SK-N-SH (cell line): ENCODE data around the gene CACNA1A. TPM values are rescaled to one million over a fixed set of nuclear protein-coding genes. Genes with fewer than 3 reads are reported as not detected.

Experiments used
- CTCF ChIA-PET: fragments of 300-600, 350-600 bp; formaldehyde crosslinking; extraction: SDS; loops from one replicate; lab custom pipeline; 2021; lab: Yijun Ruan, JAX
- POLR2A ChIA-PET: fragments of 350-600 bp; sonication (Branson Sonifier 250); formaldehyde crosslinking; extraction: SDS; loops from one replicate; lab custom pipeline; 2020; ENCODE audit warnings: antibody characterized with exemption, inconsistent platforms; lab: Yijun Ruan, JAX
- DNase-seq: peaks from one replicate; pipeline ENCODE4 v3.0.0; 2012
- H2AFZ ChIP-seq: fragments of 200-600 bp; sonication (generic); 2 replicates; pipeline ENCODE4 v1.8.1; 2016; ENCODE audit warnings: antibody characterized with exemption, mild to moderate bottlenecking, low read depth
- H3F3A ChIP-seq: fragments of 200-600 bp; sonication (generic); replicated peaks from 2 replicates; pipeline ENCODE3; 2016; ENCODE audit warnings: antibody characterized with exemption, mild to moderate bottlenecking; ENCODE audit not compliant: insufficient read depth
- H3K27ac ChIP-seq, 2 experiments: fragments of 200-500 bp in 1 of 2; fragments of 200-600 bp in 1 of 2; sonication (Bioruptor generic) in 1 of 2; sonication (generic), shearing (Covaris generic) in 1 of 2; 2 replicates each; pipeline versions ENCODE4 v1.5.1 to v1.6.1; 2014 to 2016; ENCODE audit warnings: low read depth in 2 of 2, inconsistent platforms in 1 of 2, low read length in 1 of 2, mild to moderate bottlenecking in 1 of 2, mixed read lengths in 1 of 2
- H3K27me3 ChIP-seq: fragments of 200-600 bp; sonication (generic), shearing (Covaris generic); 2 replicates; pipeline ENCODE4 v1.6.1; 2016; ENCODE audit warnings: mixed run types; ENCODE audit not compliant: insufficient read depth
- H3K36me3 ChIP-seq, 2 experiments: fragments of 200-500 bp in 1 of 2; fragments of 200-600 bp in 1 of 2; sonication (Bioruptor generic) in 1 of 2; sonication (generic) in 1 of 2; replicated peaks in 1 of 2; 2 replicates each; pipeline versions ENCODE3 to v1.5.1; 2014 to 2016; ENCODE audit warnings: low read length in 1 of 2, mild to moderate bottlenecking in 1 of 2; ENCODE audit not compliant: insufficient read depth in 2 of 2, control insufficient read depth in 1 of 2
- H3K4me1 ChIP-seq, 2 experiments: fragments of 200-500 bp in 1 of 2; fragments of 200-600 bp in 1 of 2; sonication (Bioruptor generic) in 1 of 2; sonication (generic), shearing (Covaris generic) in 1 of 2; 2 replicates each; pipeline versions ENCODE4 v1.5.1 to v1.6.1; 2014 to 2016; ENCODE audit warnings: low read depth in 1 of 2, low read length in 1 of 2, mixed run types in 1 of 2; ENCODE audit not compliant: insufficient read depth in 2 of 2, control insufficient read depth in 1 of 2
- H3K4me2 ChIP-seq: fragments of 200-600 bp; sonication (generic), shearing (Covaris generic); 2 replicates; pipeline ENCODE4 v1.6.1; 2017; ENCODE audit warnings: mixed run types
- H3K4me3 ChIP-seq, 2 experiments: fragments of 200-500 bp in 1 of 2; fragments of 200-600 bp in 1 of 2; sonication (Bioruptor generic) in 1 of 2; sonication (generic), shearing (Covaris generic) in 1 of 2; 2 replicates each; pipeline versions ENCODE4 v1.5.1 to v1.8.1; 2014 to 2016; ENCODE audit warnings: low read depth in 2 of 2, inconsistent platforms in 1 of 2, low read length in 1 of 2, mild to moderate bottlenecking in 1 of 2, mixed read lengths in 1 of 2, moderate library complexity in 1 of 2
- H3K79me2 ChIP-seq: fragments of 200-600 bp; sonication (generic); 2 replicates; pipeline ENCODE4 v1.8.1; 2017; ENCODE audit warnings: mild to moderate bottlenecking; ENCODE audit not compliant: insufficient read depth
- H3K9ac ChIP-seq: fragments of 200-600 bp; sonication (generic); 2 replicates; pipeline ENCODE4 v1.6.1; 2017; ENCODE audit warnings: mixed run types
- H3K9me2 ChIP-seq: fragments of 200-600 bp; sonication (generic); 2 replicates; pipeline ENCODE4 v1.6.1; 2017; ENCODE audit warnings: mixed run types
- H3K9me3 ChIP-seq: fragments of 200-600 bp; sonication (generic); 2 replicates; pipeline ENCODE4 v1.6.1; 2017; ENCODE audit warnings: mixed run types, mild to moderate bottlenecking, moderate library complexity
- H4K20me1 ChIP-seq: fragments of 200-600 bp; sonication (generic); 2 replicates; pipeline ENCODE4 v1.6.1; 2017; ENCODE audit warnings: mild to moderate bottlenecking, mixed run types; ENCODE audit not compliant: insufficient read depth
- EP300 ChIP-seq, 2 experiments: IDR thresholded peaks; 2 replicates each; pipeline versions ENCODE4 v1.4.0 to v1.6.1; 2012; ENCODE audit warnings: borderline replicate concordance in 1 of 2, low read depth in 1 of 2, low read length in 1 of 2
- FOSL2 ChIP-seq: IDR thresholded peaks from 2 replicates; pipeline ENCODE4 v1.4.0; 2012; ENCODE audit warnings: low read depth, mild to moderate bottlenecking, moderate library complexity, borderline replicate concordance
- FOXM1 ChIP-seq: IDR thresholded peaks from 2 replicates; pipeline ENCODE4 v1.4.0; 2012; ENCODE audit warnings: low read depth, mild to moderate bottlenecking
- IRF3 ChIP-seq: fragments of 150-350 bp; IDR thresholded peaks from 2 replicates; pipeline ENCODE4 v1.6.1; 2016; ENCODE audit warnings: mild to moderate bottlenecking, low read depth, low read length
- JUND ChIP-seq: IDR thresholded peaks from 2 replicates; pipeline ENCODE4 v1.4.0; 2012
- MAX ChIP-seq: IDR thresholded peaks from 2 replicates; pipeline ENCODE4 v1.4.0; 2012; ENCODE audit warnings: low read depth
- MXI1 ChIP-seq: IDR thresholded peaks from 2 replicates; pipeline ENCODE4 v1.6.1; 2012; ENCODE audit warnings: mild to moderate bottlenecking, low read depth, low read length, improper control_type of control experiment
- PBX3 ChIP-seq: IDR thresholded peaks from 2 replicates; pipeline ENCODE4; 2012
- POLR2AphosphoS5 ChIP-seq: IDR thresholded peaks from 2 replicates; pipeline ENCODE4 v1.6.1; 2012; ENCODE audit warnings: low read depth, low read length
- RAD21 ChIP-seq: IDR thresholded peaks from 2 replicates; pipeline ENCODE4 v1.6.1; 2012; ENCODE audit warnings: mild to moderate bottlenecking, low read length
- RCOR1 ChIP-seq: fragments of 150-350 bp; IDR thresholded peaks from 2 replicates; pipeline ENCODE4 v1.6.1; 2017; ENCODE audit warnings: antibody characterized with exemption, low read length
- REST ChIP-seq: IDR thresholded peaks from 2 replicates; pipeline ENCODE4 v1.6.1; 2012; ENCODE audit warnings: mild to moderate bottlenecking, low read depth, low read length, moderate library complexity
- RFX5 ChIP-seq: IDR thresholded peaks from 2 replicates; pipeline ENCODE4 v1.6.1; 2012; ENCODE audit warnings: mild to moderate bottlenecking, improper control_type of control experiment, low read length
- SMC3 ChIP-seq: IDR thresholded peaks from 2 replicates; pipeline ENCODE4 v1.6.1; 2012; ENCODE audit warnings: low read depth, low read length, improper control_type of control experiment
- TAF1 ChIP-seq: IDR thresholded peaks from 2 replicates; pipeline ENCODE4 v1.6.1; 2012; ENCODE audit warnings: low read depth, mild to moderate bottlenecking, low read length, moderate library complexity, borderline replicate concordance
- TCF12 ChIP-seq: IDR thresholded peaks from 2 replicates; pipeline ENCODE4 v1.4.0; 2012
- USF1 ChIP-seq: IDR thresholded peaks from 2 replicates; pipeline ENCODE4 v1.4.0; 2012; ENCODE audit warnings: low read depth, borderline replicate concordance
- YY1 ChIP-seq: IDR thresholded peaks from 2 replicates; pipeline ENCODE4 v1.4.0; 2012; ENCODE audit warnings: low read depth, mild to moderate bottlenecking
- ZBTB33 ChIP-seq: IDR thresholded peaks from 2 replicates; pipeline ENCODE4 v1.4.0; 2012; ENCODE audit warnings: low read depth, borderline replicate concordance
- WGBS: methylation state at CpG from one replicate; pipeline ENCODE4 v1.1.6; 2017; ENCODE audit warnings: low lambda C conversion rate; 5-methylcytosine and 5-hydroxymethylcytosine counted together
- polyA plus RNA-seq, 3 experiments: library from polyadenylated mRNA; depleted of rRNA; stranded (reverse); fragments of >200 nt; gene quantifications; 2 replicates each; pipeline ENCODE4 v1.2.3, GENCODE V29; 2012

CACNA1A gene
- polyA plus RNA-seq, 1 of the 3 experiments (the other 2 are of a cell fraction): 1.3 TPM

GRCh38 chr19:13451434-13451995 lies 54.8 kb downstream of the CACNA1A start:
- 0% methylated on average over 4 of the region's 4 CpGs for WGBS
- H3K4me1 ChIP-seq: no peaks in the 10 kb centered on the region
- H3K9me2 ChIP-seq: no peaks in the 10 kb centered on the region
- no peak overlapping the region for H3K9ac ChIP-seq
- H3K4me2 ChIP-seq: no peak overlapping the region
- CTCF ChIA-PET: no interaction called here
- no peak overlapping the region for H2AFZ ChIP-seq
- H4K20me1 ChIP-seq: no peaks in the 10 kb centered on the region
- no peak overlapping the region for H3K27ac ChIP-seq
- TF ChIP-seq JUND (no peak), MAX (no peak), YY1 (no peak), FOSL2 (no peak), TCF12 (no peak), RFX5 (no peak), TAF1 (no peak)
- POLR2A ChIA-PET: no interaction called here
- no peaks in the 10 kb centered on the region for H3K36me3 ChIP-seq
- peaks cover 3% of the 10 kb centered on the region; the same call in 1 of the 2 replicates for H3K27me3 ChIP-seq
- no peaks in the 10 kb centered on the region for H3K79me2 ChIP-seq
- no peak overlapping the region for H3K4me3 ChIP-seq
- no peaks in the 10 kb centered on the region for H3K9me3 ChIP-seq
- DNase-seq: no peak
- H3F3A ChIP-seq: no peaks in the 10 kb centered on the region

GRCh38 chr19:13447978-13448377 lies 58.3 kb downstream of the CACNA1A start:
- ChIA-PET POLR2A (no interaction called here), CTCF (no interaction called here)
- no peaks in the 10 kb centered on the region for H3F3A ChIP-seq
- H3K79me2 ChIP-seq: no peaks in the 10 kb centered on the region
- peaks cover 7% of the 10 kb centered on the region; the same call in 1 of the 2 replicates for H3K27me3 ChIP-seq
- no peak overlapping the region for H2AFZ ChIP-seq
- H3K4me2 ChIP-seq: no peak overlapping the region
- DNase-seq: no peak
- no peaks in the 10 kb centered on the region for H3K9me3 ChIP-seq
- no peaks in the 10 kb centered on the region for H4K20me1 ChIP-seq
- no peaks in the 10 kb centered on the region for H3K36me3 ChIP-seq
- H3K4me3 ChIP-seq: no peak overlapping the region
- H3K27ac ChIP-seq: no peak overlapping the region
- no peak overlapping the region for H3K9ac ChIP-seq
- H3K9me2 ChIP-seq: no peaks in the 10 kb centered on the region
- WGBS: 5% methylated on average over 6 of the region's 6 CpGs
- no peaks in the 10 kb centered on the region for H3K4me1 ChIP-seq
- TF ChIP-seq SMC3 (no peak), EP300 (IDR thresholded peaks at IDR 0.05; ENCODE audit: borderline replicate concordance in 1 of 2, low read depth in 1 of 2, low read length in 1 of 2) (no peak), RCOR1 (no peak), TCF12 (no peak), PBX3 (no peak), MXI1 (no peak), FOSL2 (no peak), IRF3 (no peak), ZBTB33 (no peak), REST (no peak), YY1 (no peak), FOXM1 (no peak), RAD21 (no peak), USF1 (no peak), RFX5 (no peak), POLR2AphosphoS5 (no peak)
